Cerebellar cortex (tissue), 1 donor: ENCODE results near the gene DGKA.
A peak's percentile ranks its signal among the peaks of the same experiment; 100 is the strongest.
"Not testable (repeated sequence)": the region's sequence is repeated elsewhere in the genome, so short reads cannot be mapped to it uniquely, and the experiment has no call there.

Experiments used
- DNase-seq: peaks from one replicate; pipeline ENCODE4 v3.0.0-alpha.2; 2015; ENCODE audit warnings: low spot score

DGKA gene

GRCh38 chr12:55969356-55969755, 38.4 kb downstream of the DGKA start:
- DNase-seq = no peak

DNA sequence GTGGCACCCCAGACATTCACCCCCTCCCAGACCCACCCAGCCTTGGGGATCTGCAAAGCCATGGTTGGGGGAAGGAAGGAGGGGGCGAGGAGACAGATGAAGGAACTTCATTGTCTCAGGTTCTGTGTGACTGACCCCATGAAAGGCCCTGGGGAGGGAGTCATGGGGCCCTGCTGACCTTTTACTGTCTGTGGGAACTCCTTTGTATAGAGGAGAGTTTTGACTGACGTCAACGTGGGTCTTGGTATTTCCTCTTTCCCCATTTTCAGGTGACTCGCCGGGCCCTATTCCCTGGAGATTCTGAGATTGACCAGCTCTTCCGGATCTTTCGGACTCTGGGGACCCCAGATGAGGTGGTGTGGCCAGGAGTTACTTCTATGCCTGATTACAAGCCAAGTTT, 39.8 kb downstream of the DGKA start:
- DNase-seq = no peak

- peak; percentile 21 for DNase-seq
Observed at GRCh38 chr12:55972042-55972441, 41.1 kb downstream of the DGKA start.

DNA sequence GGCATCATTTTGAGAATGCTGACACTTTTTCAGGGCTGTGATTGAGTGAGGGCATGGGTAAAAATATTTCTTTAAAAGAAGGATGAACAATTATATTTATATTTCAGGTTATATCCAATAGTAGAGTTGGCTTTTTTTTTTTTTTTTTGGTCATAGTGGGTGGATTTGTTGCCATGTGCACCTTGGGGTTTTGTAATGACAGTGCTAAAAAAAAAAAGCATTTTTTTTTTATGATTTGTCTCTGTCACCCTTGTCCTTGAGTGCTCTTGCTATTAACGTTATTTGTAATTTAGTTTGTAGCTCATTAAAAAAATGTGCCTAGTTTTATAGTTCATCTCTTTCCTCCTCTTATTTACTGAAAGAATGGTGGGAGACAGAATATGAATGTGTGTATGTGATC, 41.5 kb downstream of the DGKA start:
- no peak for DNase-seq

GRCh38 chr12:55972911-55973598, 42.1 kb downstream of the DGKA start:
- DNase-seq = no peak

GRCh38 chr12:55973599-55974307, 42.8 kb downstream of the DGKA start, which contains the start of gene RAB5B:
Gene RAB5B, plus strand, starts transcription at chr12:55974078. Its CDS starts 12,883 bp downstream, at chr12:55986961.
- peak; percentile 100 for DNase-seq

DNA sequence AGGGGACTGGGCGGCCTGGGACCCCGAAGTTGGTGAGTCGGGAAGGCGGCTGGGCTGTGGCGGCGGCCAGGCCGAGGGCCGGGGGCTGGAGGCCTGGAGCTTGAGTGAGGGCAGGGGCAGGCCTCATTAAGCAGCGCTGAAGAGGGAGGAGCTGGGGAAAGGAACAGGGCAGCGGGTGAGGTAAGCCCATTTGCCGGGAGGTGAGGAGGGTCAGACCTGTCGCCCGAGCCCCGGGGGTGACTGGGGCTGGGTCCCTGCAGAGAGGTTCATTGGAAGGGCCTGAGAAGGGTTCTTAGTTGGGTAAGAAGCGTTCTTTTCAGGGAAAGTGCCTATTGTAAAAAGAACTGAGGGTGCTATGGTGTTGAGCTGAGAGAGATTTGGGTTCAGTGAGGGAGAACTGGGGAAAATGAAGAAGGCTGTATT, 43.4 kb downstream of the DGKA start:
- DNase-seq = peak; percentile 44

DNA sequence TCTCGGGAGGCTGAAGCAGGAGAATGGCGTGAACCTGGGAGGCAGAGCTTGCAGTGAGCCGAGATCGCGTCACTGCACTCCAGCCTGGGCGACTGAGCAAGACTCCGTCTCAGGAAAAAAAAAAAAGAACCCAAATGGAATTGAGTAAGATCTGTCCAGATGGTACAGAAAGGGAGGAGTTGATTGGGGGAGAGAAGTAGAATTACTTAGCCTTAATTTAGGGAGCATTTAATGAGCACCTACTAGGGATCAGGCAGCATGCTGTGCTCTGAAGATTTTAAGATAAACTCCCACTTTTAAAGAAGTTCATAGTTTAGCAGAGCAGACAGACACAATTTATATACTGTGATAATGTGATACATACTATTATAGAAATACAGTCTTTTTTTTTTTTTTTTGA, 47.4 kb downstream of the DGKA start:
- DNase-seq = no peak

GRCh38 chr12:55979069-55979468, 48.1 kb downstream of the DGKA start:
- DNase-seq = no peak

DNA sequence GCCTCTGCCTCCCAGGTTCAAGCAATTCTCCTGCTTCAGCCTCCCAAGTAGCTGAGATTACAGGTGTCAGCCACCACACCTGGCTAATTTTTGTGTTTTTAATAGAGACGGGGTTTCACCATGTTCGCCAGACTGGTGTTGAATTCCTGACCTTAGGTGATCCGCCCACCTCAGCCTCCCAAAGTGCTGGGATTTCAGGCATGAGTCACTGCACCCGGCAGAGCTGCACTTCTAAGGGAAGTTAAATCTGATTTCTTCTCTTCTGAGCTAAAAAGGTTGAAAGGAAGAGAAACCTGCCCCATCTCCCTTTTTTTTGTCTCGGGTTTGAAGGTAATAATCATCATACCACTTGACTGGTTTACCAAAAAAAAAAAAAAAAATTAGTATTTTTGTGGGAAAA, 50.9 kb downstream of the DGKA start:
- DNase-seq = not testable (repeated sequence)

DNA sequence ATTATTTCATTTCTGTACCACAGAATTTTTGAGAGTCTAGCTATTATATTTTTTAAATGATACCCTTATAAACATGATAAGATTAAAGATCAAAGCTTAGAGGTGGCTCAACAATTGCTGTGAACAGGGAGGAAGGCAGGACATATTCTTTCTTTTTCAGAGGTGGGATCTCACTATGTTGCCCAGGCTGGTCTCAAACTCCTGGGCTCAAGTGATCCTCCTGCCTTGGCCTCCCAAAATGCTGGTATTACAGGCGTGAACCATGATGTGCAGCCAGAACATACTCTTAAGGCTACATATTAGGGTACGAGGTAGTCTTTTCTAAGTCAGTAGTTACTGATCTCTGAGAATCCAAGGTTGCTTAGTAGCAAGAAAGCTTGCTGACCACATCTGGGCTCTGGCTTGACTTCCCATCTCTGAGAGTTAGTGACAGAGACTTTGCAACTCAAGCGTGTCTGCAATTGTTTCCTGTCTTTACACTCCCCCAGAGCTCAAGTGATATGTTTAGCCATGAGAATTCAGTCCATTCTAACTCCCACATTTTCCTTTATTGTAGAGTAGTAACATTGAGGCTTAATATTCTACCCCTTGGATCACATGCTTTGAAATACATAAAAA, 51.5 kb downstream of the DGKA start:
- DNase-seq = no peak

- DNase-seq = no peak
Observed at GRCh38 chr12:55983232-55983842, 52.4 kb downstream of the DGKA start.

GRCh38 chr12:55984861-55985260, 53.9 kb downstream of the DGKA start:
- DNase-seq = no peak

- DNase-seq = no peak
Observed at GRCh38 chr12:55985341-55985740, 54.4 kb downstream of the DGKA start.

GRCh38 chr12:55985976-55986375, 55.0 kb downstream of the DGKA start:
- DNase-seq = not testable (repeated sequence)

- DNase-seq = no peak
Observed at GRCh38 chr12:55991110-55991509, 60.1 kb downstream of the DGKA start.

GRCh38 chr12:55993230-55993853, 62.4 kb downstream of the DGKA start:
- no peak for DNase-seq

DNA sequence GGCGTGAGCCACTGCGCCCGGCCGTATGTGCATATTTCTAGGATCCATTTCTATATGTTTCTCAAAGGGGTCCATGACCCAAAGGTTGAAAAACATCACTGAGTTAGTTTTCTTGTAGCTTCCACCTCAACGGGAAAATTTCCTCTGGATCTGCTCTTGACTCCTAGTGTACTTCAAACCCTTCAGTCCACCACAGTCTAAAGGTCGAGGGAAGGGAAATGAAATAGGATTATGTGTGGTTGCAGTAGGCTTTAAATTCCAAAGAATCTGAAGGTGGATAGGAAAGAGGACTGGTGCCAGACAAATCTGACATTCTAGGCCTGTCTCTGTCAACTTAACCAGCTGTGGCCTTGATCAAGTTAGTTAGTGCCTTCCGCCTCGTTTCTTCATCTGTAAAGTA, 64.4 kb downstream of the DGKA start:
- DNase-seq = no peak

GRCh38 chr12:55996201-55996714, 65.3 kb downstream of the DGKA start:
- peak; percentile 84 for DNase-seq

DNA sequence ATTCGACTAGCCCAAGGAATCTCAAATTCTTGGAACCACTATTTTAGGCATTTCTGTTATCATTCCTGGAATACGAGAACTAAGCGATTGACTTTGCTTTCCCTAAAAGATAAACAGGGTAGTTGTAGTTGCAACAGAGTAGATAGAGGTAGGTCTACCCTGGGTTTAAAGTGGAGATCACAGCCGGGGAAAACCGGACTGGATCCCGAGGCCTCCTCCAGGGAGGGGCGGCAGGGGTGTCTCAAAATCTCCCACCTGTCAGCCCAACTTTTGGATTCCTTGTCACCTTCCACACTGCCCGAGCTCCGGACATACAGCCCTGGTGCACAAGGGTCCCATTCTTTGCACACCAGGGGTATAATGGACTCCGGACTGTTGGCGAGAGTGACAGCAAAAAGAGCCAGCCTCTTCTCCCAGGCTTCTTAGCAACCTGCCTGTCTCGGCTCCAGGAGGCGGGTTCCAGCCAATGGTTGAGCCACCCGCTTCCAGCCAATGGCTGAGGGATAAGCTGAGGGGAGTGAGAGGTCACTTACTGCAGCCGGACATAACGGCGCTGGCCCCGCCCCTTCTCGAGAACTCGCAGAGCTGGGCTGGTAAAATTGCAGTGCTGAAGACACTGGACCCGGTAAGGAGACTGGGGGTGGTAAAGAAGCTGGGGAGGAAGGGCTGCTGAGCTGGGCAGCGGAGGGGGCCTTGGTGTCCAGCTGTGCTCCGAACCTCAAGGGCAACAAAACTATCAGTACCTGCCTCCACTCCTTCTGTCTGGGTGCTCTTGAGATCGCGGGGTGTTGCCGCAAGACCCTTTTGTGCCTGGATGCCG, 66.0 kb downstream of the DGKA start, which contains the start of gene SUOX:
Gene SUOX, plus strand, starts transcription at position 562 of the 820 bp plus-strand sequence. CDS start 4,946 bp downstream, outside the sequence.
- DNase-seq = peak; percentile 99

GRCh38 chr12:55997535-55997859, 66.5 kb downstream of the DGKA start:
- no peak for DNase-seq
